HepG2 (cell line): ENCODE results near the gene VEZF1. TPM values are rescaled to one million over a fixed set of nuclear protein-coding genes. Genes with fewer than 3 reads are reported as not detected.

Source experiments
- AKAP8 ChIP-seq: sonication (generic); formaldehyde crosslinking; IDR thresholded peaks from 2 replicates; pipeline ENCODE4 v1.5.1; 2020; ENCODE audit warnings: mild to moderate bottlenecking, missing genetic modification reagents
- ASH2L ChIP-seq: fragments of 300-600, 200-600 bp; sonication (generic); IDR thresholded peaks from 2 replicates; pipeline ENCODE4 v1.7.0; 2017; ENCODE audit warnings: low read depth, mild to moderate bottlenecking, moderate library complexity, mixed read lengths, low read length; ENCODE audit not compliant: insufficient read length
- FOXJ3 ChIP-seq: sonication (generic); formaldehyde crosslinking; IDR thresholded peaks from 2 replicates; pipeline ENCODE4 v1.4.0; 2020; ENCODE audit warnings: missing genetic modification reagents, mild to moderate bottlenecking, borderline replicate concordance
- GABPA ChIP-seq, 2 experiments: IDR thresholded peaks; 2 replicates each; pipeline ENCODE4 v1.6.1; 2011 to 2016; ENCODE audit warnings: low read depth in 2 of 2, low read length in 1 of 2, missing biosample characterization in 1 of 2, missing genetic modification characterization in 1 of 2
- HMGXB4 ChIP-seq, 2 experiments: sonication (generic) in 1 of 2; formaldehyde crosslinking in 1 of 2; IDR thresholded peaks; 2 replicates each; pipeline versions ENCODE4 v1.4.0 to v1.6.1; 2018 to 2020; ENCODE audit warnings: missing genetic modification reagents in 2 of 2, borderline replicate concordance in 1 of 2, low read depth in 1 of 2, mild to moderate bottlenecking in 1 of 2, missing biosample characterization in 1 of 2
- KDM3A ChIP-seq: IDR thresholded peaks from 2 replicates; pipeline ENCODE4 v1.6.1; 2018; ENCODE audit warnings: low read depth, missing compliant biosample characterization
- MATR3 ChIP-seq: sonication (generic); formaldehyde crosslinking; IDR thresholded peaks from 2 replicates; pipeline ENCODE4 v1.4.0; 2020; ENCODE audit warnings: missing genetic modification reagents
- MBD4 ChIP-seq: IDR thresholded peaks from 2 replicates; pipeline ENCODE4 v1.6.1; 2012; ENCODE audit warnings: low read length, inconsistent platforms, borderline replicate concordance
- NR0B2 ChIP-seq: sonication (generic); formaldehyde crosslinking; IDR thresholded peaks from 2 replicates; pipeline ENCODE4 v1.4.0; 2020; ENCODE audit warnings: mild to moderate bottlenecking, missing genetic modification reagents
- PLRG1 ChIP-seq: fragments of 450-650 bp; conservative IDR thresholded peaks from 2 replicates; pipeline ENCODE4 v1.6.1; 2016
- POGZ ChIP-seq: sonication (generic); formaldehyde crosslinking; IDR thresholded peaks from 2 replicates; pipeline ENCODE4 v1.4.0; 2020; ENCODE audit warnings: mild to moderate bottlenecking, missing genetic modification reagents
- SKI ChIP-seq: fragments of 450-650 bp; IDR thresholded peaks from one replicate; pipeline ENCODE4 v1.6.1; 2018; ENCODE audit warnings: mild to moderate bottlenecking; ENCODE audit not compliant: partially characterized antibody
- SP140L ChIP-seq: sonication (generic); formaldehyde crosslinking; IDR thresholded peaks from 2 replicates; pipeline ENCODE4 v1.4.0; 2020; ENCODE audit warnings: missing genetic modification reagents, borderline replicate concordance
- SYNCRIP ChIP-seq: fragments of 200-400 bp; formaldehyde crosslinking; IDR thresholded peaks from 2 replicates; pipeline ENCODE4 v1.6.1; 2018; ENCODE audit warnings: mild to moderate bottlenecking, low read depth, low read length; ENCODE audit not compliant: insufficient read depth
- ZC3H13 ChIP-seq: sonication (generic); formaldehyde crosslinking; IDR thresholded peaks from 2 replicates; pipeline ENCODE4 v1.8.1; 2023; ENCODE audit warnings: mild to moderate bottlenecking, missing genetic modification reagents, moderate library complexity
- ZFP1 ChIP-seq: IDR thresholded peaks from 2 replicates; pipeline ENCODE4 v1.6.1; 2016
- ZKSCAN8 ChIP-seq: IDR thresholded peaks from 2 replicates; pipeline ENCODE4 v1.6.1; 2016; ENCODE audit warnings: borderline replicate concordance, missing genetic modification reagents, missing compliant biosample characterization
- ZMAT3 ChIP-seq: sonication (generic); formaldehyde crosslinking; conservative IDR thresholded peaks from 2 replicates; pipeline ENCODE4 v1.7.0; 2021; ENCODE audit warnings: missing genetic modification reagents
- ZNF136 ChIP-seq: sonication (generic); formaldehyde crosslinking; IDR thresholded peaks from 2 replicates; pipeline ENCODE4 v1.8.1; 2022; ENCODE audit warnings: low read depth, mild to moderate bottlenecking, moderate library complexity, missing genetic modification reagents
- ZNF253 ChIP-seq: sonication (generic); formaldehyde crosslinking; IDR thresholded peaks from 2 replicates; pipeline ENCODE4 v1.8.0; 2022; ENCODE audit warnings: mild to moderate bottlenecking, missing genetic modification reagents, borderline replicate concordance
- ZNF446 ChIP-seq: sonication (generic); formaldehyde crosslinking; IDR thresholded peaks from 2 replicates; pipeline ENCODE4 v1.5.0; 2020; ENCODE audit warnings: mild to moderate bottlenecking, missing genetic modification reagents
- ZNF75D ChIP-seq: sonication (generic); formaldehyde crosslinking; IDR thresholded peaks from 2 replicates; pipeline ENCODE4 v1.8.1; 2023; ENCODE audit warnings: missing genetic modification reagents, mild to moderate bottlenecking, borderline replicate concordance
- polyA plus RNA-seq, 8 experiments: library from polyadenylated mRNA; depleted of rRNA in 3 of 8; stranded (reverse) in 7 of 8; unstranded in 1 of 8; fragments of >200 nt; fragmentation: Illumina TruSeq in 4 of 8; extraction: Trizol in 4 of 8; gene quantifications; 2 replicates each; pipeline versions ENCODE4 v1.2.1 to v1.2.3, GENCODE V29; 2011 to 2016; ENCODE audit warnings: low read depth in 4 of 8, missing spikeins in 1 of 8, mixed read lengths in 1 of 8; ENCODE audit not compliant: insufficient read depth in 1 of 8
- total RNA-seq, 5 experiments: library from RNA; depleted of rRNA; stranded (reverse); fragments of >200 nt; fragmentation: Illumina TruSeq; extraction: Trizol; gene quantifications; 2 replicates each; pipeline ENCODE4 v1.2.3, GENCODE V29; 2016; ENCODE audit warnings: low read depth in 1 of 5
- TF ChIP-seq, protein P1 (sequence below): sonication (generic); formaldehyde crosslinking; conservative IDR thresholded peaks from 2 replicates; pipeline ENCODE4 v1.4.0; 2020; ENCODE audit warnings: mild to moderate bottlenecking, missing genetic modification reagents, moderate library complexity
- TF ChIP-seq, protein P2 (sequence below): sonication (generic); formaldehyde crosslinking; IDR thresholded peaks from 2 replicates; pipeline ENCODE4 v1.9.0; 2021; ENCODE audit warnings: missing genetic modification reagents, mild to moderate bottlenecking, borderline replicate concordance

VEZF1 gene
- total and polyA plus RNA-seq, 2 of the 13 experiments (the other 11 are each of a cell fraction or from before 2014, with no cell fraction given), result 45.9 to 49.7 TPM

- TF ChIP-seq SKI (no peak), ZNF253 (no peak), MATR3 (no peak), ZNF446 (no peak), ZNF75D (CRISPR knock-in tag) (no peak), NR0B2 (CRISPR knock-in tag) (no peak), SP140L (CRISPR knock-in tag) (no peak), ASH2L (peak; percentile 67), KDM3A (no peak), HMGXB4 (CRISPR knock-in tag; IDR thresholded peaks at IDR 0.05; ENCODE audit: borderline replicate concordance in 1 of 2, low read depth in 1 of 2) (no peak), ZC3H13 (no peak), POGZ (CRISPR knock-in tag) (no peak), ZFP1 (CRISPR knock-in tag) (no peak), GABPA (IDR thresholded peaks at IDR 0.05; ENCODE audit: low read depth, low read length) (no peak), GABPA (CRISPR knock-in tag; IDR thresholded peaks at IDR 0.05; ENCODE audit: low read depth) (no peak), AKAP8 (no peak), SYNCRIP (no peak), PLRG1 (no peak), ZNF136 (0 out of 2 replicates have a peak, but pooled peaks have one; percentile 37), ZKSCAN8 (CRISPR knock-in tag) (no peak), MBD4 (no peak), FOXJ3 (CRISPR knock-in tag) (no peak; the same call in 1 of the 2 replicates), ZMAT3 (CRISPR knock-in tag) (no peak)
- TF ChIP-seq, protein P1, sequence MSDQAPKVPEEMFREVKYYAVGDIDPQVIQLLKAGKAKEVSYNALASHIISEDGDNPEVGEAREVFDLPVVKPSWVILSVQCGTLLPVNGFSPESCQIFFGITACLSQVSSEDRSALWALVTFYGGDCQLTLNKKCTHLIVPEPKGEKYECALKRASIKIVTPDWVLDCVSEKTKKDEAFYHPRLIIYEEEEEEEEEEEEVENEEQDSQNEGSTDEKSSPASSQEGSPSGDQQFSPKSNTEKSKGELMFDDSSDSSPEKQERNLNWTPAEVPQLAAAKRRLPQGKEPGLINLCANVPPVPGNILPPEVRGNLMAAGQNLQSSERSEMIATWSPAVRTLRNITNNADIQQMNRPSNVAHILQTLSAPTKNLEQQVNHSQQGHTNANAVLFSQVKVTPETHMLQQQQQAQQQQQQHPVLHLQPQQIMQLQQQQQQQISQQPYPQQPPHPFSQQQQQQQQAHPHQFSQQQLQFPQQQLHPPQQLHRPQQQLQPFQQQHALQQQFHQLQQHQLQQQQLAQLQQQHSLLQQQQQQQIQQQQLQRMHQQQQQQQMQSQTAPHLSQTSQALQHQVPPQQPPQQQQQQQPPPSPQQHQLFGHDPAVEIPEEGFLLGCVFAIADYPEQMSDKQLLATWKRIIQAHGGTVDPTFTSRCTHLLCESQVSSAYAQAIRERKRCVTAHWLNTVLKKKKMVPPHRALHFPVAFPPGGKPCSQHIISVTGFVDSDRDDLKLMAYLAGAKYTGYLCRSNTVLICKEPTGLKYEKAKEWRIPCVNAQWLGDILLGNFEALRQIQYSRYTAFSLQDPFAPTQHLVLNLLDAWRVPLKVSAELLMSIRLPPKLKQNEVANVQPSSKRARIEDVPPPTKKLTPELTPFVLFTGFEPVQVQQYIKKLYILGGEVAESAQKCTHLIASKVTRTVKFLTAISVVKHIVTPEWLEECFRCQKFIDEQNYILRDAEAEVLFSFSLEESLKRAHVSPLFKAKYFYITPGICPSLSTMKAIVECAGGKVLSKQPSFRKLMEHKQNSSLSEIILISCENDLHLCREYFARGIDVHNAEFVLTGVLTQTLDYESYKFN, result 0 out of 2 replicates have a peak, but pooled peaks have one; percentile 37
- TF ChIP-seq, protein P2, sequence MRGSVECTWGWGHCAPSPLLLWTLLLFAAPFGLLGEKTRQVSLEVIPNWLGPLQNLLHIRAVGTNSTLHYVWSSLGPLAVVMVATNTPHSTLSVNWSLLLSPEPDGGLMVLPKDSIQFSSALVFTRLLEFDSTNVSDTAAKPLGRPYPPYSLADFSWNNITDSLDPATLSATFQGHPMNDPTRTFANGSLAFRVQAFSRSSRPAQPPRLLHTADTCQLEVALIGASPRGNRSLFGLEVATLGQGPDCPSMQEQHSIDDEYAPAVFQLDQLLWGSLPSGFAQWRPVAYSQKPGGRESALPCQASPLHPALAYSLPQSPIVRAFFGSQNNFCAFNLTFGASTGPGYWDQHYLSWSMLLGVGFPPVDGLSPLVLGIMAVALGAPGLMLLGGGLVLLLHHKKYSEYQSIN (CRISPR knock-in tag), result no peak
These were observed 41.2 kb downstream of the VEZF1 start (continued) for GRCh38 chr17:57946798-57947358.
